C4-2B (cell line): ENCODE data around the gene CD36.

ENCODE experiments used
- H3K27ac ChIP-seq: fragments of 450-650 bp; 2 replicates; pipeline ENCODE4 v1.5.1; 2017
- ZFX ChIP-seq: fragments of 450-650 bp; IDR thresholded peaks from 2 replicates; pipeline ENCODE4 v1.6.1; 2017
- TF ChIP-seq, protein P1 (sequence below): fragments of 450-650 bp; conservative IDR thresholded peaks from 2 replicates; pipeline ENCODE4 v1.5.1; 2017; ENCODE audit warnings: mild to moderate bottlenecking

Gene CD36

DNA sequence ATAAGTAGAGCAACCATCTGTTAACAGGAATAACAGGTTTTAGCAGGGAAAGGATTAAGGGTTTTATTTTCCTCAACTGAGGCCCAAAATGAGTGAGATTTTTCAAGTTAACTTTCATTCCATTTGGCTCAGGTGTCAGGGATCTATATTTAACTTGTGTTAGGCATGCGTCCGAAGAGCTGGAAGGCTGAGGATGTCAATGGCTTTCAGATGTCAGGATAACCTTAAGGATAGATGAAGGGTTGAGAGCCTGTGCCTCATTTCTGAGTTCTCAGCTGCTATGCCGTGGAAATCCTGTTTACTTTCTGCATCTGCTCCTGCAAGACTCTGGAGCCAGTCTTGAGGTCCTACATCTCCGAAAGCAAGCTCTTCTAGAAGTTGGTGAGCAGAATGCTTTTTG lies 36.4 kb upstream of the CD36 start:
- H3K27ac ChIP-seq = no peak overlapping the region
- TF ChIP-seq, protein P1, sequence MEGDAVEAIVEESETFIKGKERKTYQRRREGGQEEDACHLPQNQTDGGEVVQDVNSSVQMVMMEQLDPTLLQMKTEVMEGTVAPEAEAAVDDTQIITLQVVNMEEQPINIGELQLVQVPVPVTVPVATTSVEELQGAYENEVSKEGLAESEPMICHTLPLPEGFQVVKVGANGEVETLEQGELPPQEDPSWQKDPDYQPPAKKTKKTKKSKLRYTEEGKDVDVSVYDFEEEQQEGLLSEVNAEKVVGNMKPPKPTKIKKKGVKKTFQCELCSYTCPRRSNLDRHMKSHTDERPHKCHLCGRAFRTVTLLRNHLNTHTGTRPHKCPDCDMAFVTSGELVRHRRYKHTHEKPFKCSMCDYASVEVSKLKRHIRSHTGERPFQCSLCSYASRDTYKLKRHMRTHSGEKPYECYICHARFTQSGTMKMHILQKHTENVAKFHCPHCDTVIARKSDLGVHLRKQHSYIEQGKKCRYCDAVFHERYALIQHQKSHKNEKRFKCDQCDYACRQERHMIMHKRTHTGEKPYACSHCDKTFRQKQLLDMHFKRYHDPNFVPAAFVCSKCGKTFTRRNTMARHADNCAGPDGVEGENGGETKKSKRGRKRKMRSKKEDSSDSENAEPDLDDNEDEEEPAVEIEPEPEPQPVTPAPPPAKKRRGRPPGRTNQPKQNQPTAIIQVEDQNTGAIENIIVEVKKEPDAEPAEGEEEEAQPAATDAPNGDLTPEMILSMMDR = no peak
- TF ChIP-seq ZFX = no peak

- no peak overlapping the region for H3K27ac ChIP-seq
- TF ChIP-seq ZFX = no peak
- TF ChIP-seq, protein P1 = no peak
These were observed 34.5 kb upstream of the CD36 start for GRCh38 chr7:80603940-80604339.

- H3K27ac ChIP-seq = no peak overlapping the region
- TF ChIP-seq, protein P1 = no peak
- no peak for TF ChIP-seq ZFX
These were observed 34.0 kb upstream of the CD36 start for GRCh38 chr7:80604436-80604835.

DNA sequence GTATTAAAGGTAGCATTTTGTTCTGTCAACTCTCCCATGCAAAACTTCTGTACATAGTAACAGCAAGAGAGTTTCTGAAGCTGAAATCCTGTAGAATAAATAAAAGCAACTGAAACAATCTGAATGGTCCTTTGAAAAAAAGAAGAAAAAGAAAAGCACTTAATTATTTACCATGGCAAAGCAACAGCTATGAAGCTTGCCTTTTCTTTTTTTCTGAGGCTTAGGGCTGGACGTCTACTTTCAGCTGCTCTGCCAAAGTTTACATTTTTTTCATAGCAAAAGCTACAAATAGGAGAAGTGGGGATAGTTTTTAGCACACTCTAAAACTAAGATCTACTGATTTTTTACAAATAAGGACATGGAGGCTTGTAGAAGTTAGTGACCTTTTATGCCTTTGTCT lies 31.3 kb upstream of the CD36 start:
- TF ChIP-seq, protein P1 = no peak
- TF ChIP-seq ZFX = no peak

DNA sequence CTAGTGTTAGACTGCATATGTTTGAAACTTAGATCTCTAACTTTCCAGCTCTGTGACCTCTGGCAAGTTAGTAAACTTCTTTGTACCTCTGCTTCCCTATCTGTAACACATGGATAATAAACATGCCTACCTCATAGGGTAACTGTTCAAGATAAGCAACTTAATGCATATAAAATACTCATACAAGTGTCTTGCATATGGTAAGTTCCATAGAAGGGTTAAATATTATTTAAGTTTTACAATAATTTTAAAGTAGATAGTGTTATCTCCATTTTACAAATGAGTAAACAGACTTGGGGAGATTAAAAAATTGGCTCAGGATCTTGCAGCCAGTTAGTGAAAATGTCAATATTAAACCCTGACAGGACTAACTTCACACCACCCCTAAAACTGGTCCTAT lies 30.1 kb upstream of the CD36 start:
- TF ChIP-seq ZFX = no peak
- TF ChIP-seq, protein P1 = no peak
- no peak overlapping the region for H3K27ac ChIP-seq

More for the DNA sequence above, 31.3 kb upstream of the CD36 start:
- no peak overlapping the region for H3K27ac ChIP-seq

- TF ChIP-seq, protein P1 = no peak
- no peak for TF ChIP-seq ZFX
These were observed 28.7 kb upstream of the CD36 start for GRCh38 chr7:80609751-80610150.

DNA sequence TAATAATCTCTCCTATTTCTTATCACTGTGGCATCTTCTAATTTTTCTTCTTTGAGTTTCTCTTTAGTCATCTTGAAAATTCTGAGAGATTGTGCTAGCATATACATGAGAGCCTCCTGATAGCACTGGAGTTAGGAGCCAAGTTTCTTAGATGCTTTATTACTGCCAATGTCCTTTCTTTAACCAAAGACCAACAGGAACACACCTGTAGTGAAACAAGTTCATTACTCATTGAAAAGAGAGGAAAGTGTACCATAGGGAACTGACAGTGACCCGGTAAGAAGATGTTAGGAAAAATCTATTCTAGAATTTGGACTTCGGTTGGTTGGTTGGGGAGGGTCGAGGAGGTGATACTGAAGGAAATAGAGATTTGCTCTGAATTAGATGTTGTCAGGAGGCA lies 27.1 kb upstream of the CD36 start:
- no peak for TF ChIP-seq ZFX
- TF ChIP-seq, protein P1 = no peak
- peak overlapping the region; percentile 95 for H3K27ac ChIP-seq

More at GRCh38 chr7:80609751-80610150, 28.7 kb upstream of the CD36 start:
- H3K27ac ChIP-seq = peak overlapping the region; percentile 52; the same call in 1 of the 2 replicates
